Thymus (tissue), 11 donors: ENCODE data around the gene PROX1. TPM values are rescaled to one million over a fixed set of nuclear protein-coding genes. Genes with fewer than 3 reads are reported as not detected.

Experiments used
- DNase-seq, 9 donors: peaks; one replicate each; pipeline ENCODE4 v3.0.0-alpha.2; 2013; ENCODE audit warnings: low spot score in 9 of 9, low read depth in 6 of 9, missing footprints in 1 of 9
- H3K27ac ChIP-seq, 2 donors: one replicate each; pipeline ENCODE4 v1.5.1; 2013; ENCODE audit warnings: control low read depth in 1 of 2, low read depth in 1 of 2, low read length in 1 of 2, mild to moderate bottlenecking in 1 of 2, moderate library complexity in 1 of 2
- H3K27me3 ChIP-seq, 2 donors: one replicate each; pipeline ENCODE4 v1.5.1; 2013; ENCODE audit warnings: low read length in 1 of 2; ENCODE audit not compliant: control insufficient read depth in 2 of 2, insufficient read depth in 1 of 2
- H3K36me3 ChIP-seq, 2 donors: one replicate each; pipeline ENCODE4 v1.5.1; 2013; ENCODE audit warnings: low read length in 1 of 2, mild to moderate bottlenecking in 1 of 2, moderate library complexity in 1 of 2; ENCODE audit not compliant: control insufficient read depth in 2 of 2, insufficient read depth in 2 of 2
- H3K4me1 ChIP-seq, 2 donors: one replicate each; pipeline ENCODE4 v1.5.1; 2013; ENCODE audit warnings: low read length in 2 of 2; ENCODE audit not compliant: control insufficient read depth in 2 of 2, insufficient read depth in 2 of 2
- H3K4me3 ChIP-seq, 2 donors: one replicate each; pipeline ENCODE4 v1.5.1; 2013; ENCODE audit warnings: low read length in 2 of 2, control low read depth in 1 of 2, mild to moderate bottlenecking in 1 of 2
- H3K9me3 ChIP-seq, 2 donors: one replicate each; pipeline ENCODE4 v1.5.1; 2013; ENCODE audit warnings: low read length in 1 of 2, mild to moderate bottlenecking in 1 of 2; ENCODE audit not compliant: control insufficient read depth in 2 of 2, insufficient read depth in 1 of 2
- WGBS: extraction: QIAGEN DNeasy Blood & Tissue Kit; methylation state at CpG from one replicate; pipeline ENCODE4 v1.1.7; 2013; 5-methylcytosine and 5-hydroxymethylcytosine counted together
- polyA plus RNA-seq: library from polyadenylated mRNA; stranded (reverse); fragments of 200-250 nt; gene quantifications from one replicate; pipeline ENCODE4 v1.2.3, GENCODE V29; 2013
- total RNA-seq: library from RNA; stranded (reverse); fragments of 120-200 nt; gene quantifications from one replicate; pipeline ENCODE4 v1.2.4, GENCODE V29; 2013
- donor health status: healthy.

The PROX1 gene
- total and polyA plus RNA-seq, 2 donors = 0.27 to 0.33 TPM

- Histone ChIP-seq H3K4me3 (no peak overlapping the region), H3K27ac (no peak overlapping the region), H3K36me3 (no peaks in the 10 kb centered on the region), H3K27me3 (peaks cover 39 to 56% of the 10 kb centered on the region in 2 donors), H3K9me3 (no peaks in the 10 kb centered on the region), H3K4me1 (no peaks in the 10 kb centered on the region)
- DNase-seq = no peak
- WGBS = 47% methylated on average over 8 of the region's 8 CpGs
Observed at GRCh38 chr1:213976665-213977485, 10.9 kb upstream of the PROX1 start.

- H3K27me3 ChIP-seq = peaks cover 45 to 62% of the 10 kb centered on the region in 2 donors
- H3K27ac ChIP-seq = no peak overlapping the region
- DNase-seq = no peak
- no peaks in the 10 kb centered on the region for H3K4me1 ChIP-seq
- H3K4me3 ChIP-seq = no peak overlapping the region
- H3K9me3 ChIP-seq = no peaks in the 10 kb centered on the region
- 31% methylated on average over 7 of the region's 7 CpGs for WGBS
- H3K36me3 ChIP-seq = no peaks in the 10 kb centered on the region
Observed at GRCh38 chr1:213977486-213977842, 10.3 kb upstream of the PROX1 start.

- 26% methylated on average over 3 of the region's 3 CpGs for WGBS
- Histone ChIP-seq H3K27me3 (peaks cover 49 to 66% of the 10 kb centered on the region in 2 donors), H3K36me3 (no peaks in the 10 kb centered on the region)
Observed at GRCh38 chr1:213977909-213978308, 9.9 kb upstream of the PROX1 start.

GRCh38 chr1:213979751-213980586, 7.8 kb upstream of the PROX1 start:
- WGBS = 7% methylated on average over 48 of the region's 48 CpGs
- Histone ChIP-seq H3K27me3 (peaks cover 69 to 85% of the 10 kb centered on the region in 2 donors), H3K27ac (no peak overlapping the region), H3K4me3 (no peak overlapping the region), H3K4me1 (no peaks in the 10 kb centered on the region), H3K36me3 (no peaks in the 10 kb centered on the region), H3K9me3 (no peaks in the 10 kb centered on the region)
- DNase-seq = no peak

More at GRCh38 chr1:213977909-213978308, 9.9 kb upstream of the PROX1 start:
- H3K4me3 ChIP-seq = no peak overlapping the region
- no peaks in the 10 kb centered on the region for H3K4me1 ChIP-seq
- DNase-seq = no peak
- no peak overlapping the region for H3K27ac ChIP-seq
- no peaks in the 10 kb centered on the region for H3K9me3 ChIP-seq

- peaks cover 78 to 94% of the 10 kb centered on the region in 2 donors for H3K27me3 ChIP-seq
- WGBS = 8% methylated on average over 4 of the region's 4 CpGs
Observed at GRCh38 chr1:213980906-213981305, 6.9 kb upstream of the PROX1 start.

GRCh38 chr1:213982289-213982671, 5.5 kb upstream of the PROX1 start:
- no peak overlapping the region for H3K27ac ChIP-seq
- peaks cover 0 to 5% of the 10 kb centered on the region in 2 donors for H3K9me3 ChIP-seq
- DNase-seq = no peak
- H3K4me1 ChIP-seq = no peaks in the 10 kb centered on the region
- peaks cover 89 to 100% of the 10 kb centered on the region in 2 donors for H3K27me3 ChIP-seq
- no peaks in the 10 kb centered on the region for H3K36me3 ChIP-seq
- WGBS = 6% methylated on average over 8 of the region's 8 CpGs
- H3K4me3 ChIP-seq = no peak overlapping the region

More at GRCh38 chr1:213980906-213981305, 6.9 kb upstream of the PROX1 start:
- Histone ChIP-seq H3K4me1 (no peaks in the 10 kb centered on the region), H3K36me3 (no peaks in the 10 kb centered on the region), H3K9me3 (peaks cover 0 to 5% of the 10 kb centered on the region in 2 donors), H3K27ac (no peak overlapping the region), H3K4me3 (no peak overlapping the region)
- DNase-seq = no peak

GRCh38 chr1:213982672-213983492, 4.9 kb upstream of the PROX1 start:
- H3K4me3 ChIP-seq = no peak overlapping the region
- peaks cover 0 to 5% of the 10 kb centered on the region in 2 donors for H3K9me3 ChIP-seq
- no peak overlapping the region for H3K27ac ChIP-seq
- peaks cover 93 to 100% of the 10 kb centered on the region in 2 donors for H3K27me3 ChIP-seq
- H3K36me3 ChIP-seq = no peaks in the 10 kb centered on the region
- no peak for DNase-seq
- WGBS = 4% methylated on average over 79 of the region's 79 CpGs
- H3K4me1 ChIP-seq = peaks cover 0 to under 1% of the 10 kb centered on the region in 2 donors

- Histone ChIP-seq H3K4me3 (no peak overlapping the region), H3K36me3 (no peaks in the 10 kb centered on the region), H3K4me1 (peaks cover 0 to 9% of the 10 kb centered on the region in 2 donors), H3K9me3 (peaks cover 0 to 5% of the 10 kb centered on the region in 2 donors), H3K27me3 (peaks cover 94 to 100% of the 10 kb centered on the region in 2 donors), H3K27ac (no peak overlapping the region)
- 15% methylated on average over 36 of the region's 36 CpGs for WGBS
- DNase-seq = no peak
Observed at GRCh38 chr1:213983493-213984386, 4.0 kb upstream of the PROX1 start.
